HG03558 (cell line): ENCODE data around the gene PPP4R3A.
"Not testable (repeated sequence)": the region's sequence is repeated elsewhere in the genome, so short reads cannot be mapped to it uniquely, and the experiment has no call there.

ENCODE experiments used
- ATAC-seq: cut with Tn5 transposase; IDR thresholded peaks from one replicate; pipeline ENCODE4 v1.9.1; 2021; ENCODE audit warnings: moderate number of reproducible peaks; ENCODE audit not compliant: unreplicated experiment; ENCODE audit errors: extremely low read depth

Gene PPP4R3A

DNA sequence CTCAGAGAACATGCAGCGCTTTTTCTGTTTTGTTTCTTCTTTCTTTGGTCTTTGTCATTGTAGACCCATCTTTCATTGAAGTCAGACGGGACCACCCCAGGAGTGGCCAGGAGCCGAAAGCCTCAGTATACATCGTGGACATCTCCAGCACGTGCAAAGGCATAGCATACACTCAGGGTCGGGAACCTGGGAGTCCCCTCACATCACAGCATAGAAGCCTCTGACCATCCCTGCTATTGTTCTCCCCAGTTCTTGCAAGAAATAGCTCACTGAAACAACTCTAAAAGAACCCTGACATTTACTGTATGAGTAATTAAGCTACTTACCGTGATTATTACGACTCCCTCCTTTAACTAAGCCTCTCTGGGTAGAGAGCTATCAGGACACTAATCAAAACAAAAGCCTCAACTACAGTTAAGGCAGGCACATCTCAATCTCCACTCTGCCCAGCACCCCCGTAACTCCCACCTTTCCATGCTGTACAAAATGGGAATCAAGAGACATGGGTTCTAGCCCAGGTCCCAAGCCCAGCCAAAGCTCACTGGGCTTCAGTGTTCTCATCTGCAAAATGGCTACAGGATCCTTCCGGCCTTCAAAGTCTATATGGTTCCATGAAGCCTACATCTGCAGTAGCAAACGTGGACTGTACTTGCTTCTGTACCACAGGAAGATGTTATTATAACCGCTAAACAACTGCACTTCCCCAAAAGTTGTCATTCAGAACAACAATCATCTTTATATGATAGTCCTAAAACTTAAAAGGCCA is 99.2 kb downstream of the PPP4R3A start:
- no peak for ATAC-seq

DNA sequence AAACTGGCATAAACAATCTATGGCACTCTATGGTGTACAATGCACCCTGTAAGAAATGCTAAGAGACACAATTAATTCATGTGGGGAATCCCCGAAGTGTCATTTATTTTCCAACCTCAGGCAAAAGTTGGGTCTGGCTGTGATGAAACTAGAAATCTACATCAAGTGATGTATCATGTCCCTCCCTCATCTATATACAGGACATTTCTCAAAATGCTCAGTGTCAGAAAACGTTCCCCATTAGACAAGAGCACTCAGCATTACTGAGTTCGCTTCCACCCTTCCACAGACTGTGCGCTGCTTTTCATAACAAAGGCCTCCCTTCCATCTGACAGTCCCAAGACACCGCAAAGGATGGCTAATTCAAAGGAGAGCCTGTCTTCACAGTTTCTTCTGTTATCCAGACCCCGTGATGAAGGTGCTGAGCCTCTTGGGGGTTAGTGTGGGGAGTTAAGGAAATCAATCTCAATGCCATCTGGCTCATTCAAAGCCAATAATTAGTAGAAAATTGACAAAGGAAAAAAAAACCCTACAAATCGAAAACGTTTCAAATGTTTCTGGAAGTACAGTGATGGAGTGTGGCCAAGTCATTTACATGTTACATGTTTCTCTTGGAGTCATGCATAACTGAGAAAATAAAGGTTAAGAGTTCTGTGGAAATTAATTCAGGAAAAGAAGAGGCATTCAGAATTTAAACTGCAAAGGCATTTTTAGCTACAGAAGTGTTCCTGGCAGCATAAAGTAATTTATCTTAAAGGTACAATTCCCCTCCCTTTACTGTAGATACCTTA is 100.0 kb downstream of the PPP4R3A start:
- ATAC-seq, result no peak

- ATAC-seq, result not testable (repeated sequence)
Measured at GRCh38 chr14:91409240-91409639, 100.9 kb downstream of the PPP4R3A start.
